ENCODE measurements around the gene DPF3.
A peak's percentile ranks its signal among the peaks of the same experiment; 100 is the strongest.

DPF3 gene

DNA sequence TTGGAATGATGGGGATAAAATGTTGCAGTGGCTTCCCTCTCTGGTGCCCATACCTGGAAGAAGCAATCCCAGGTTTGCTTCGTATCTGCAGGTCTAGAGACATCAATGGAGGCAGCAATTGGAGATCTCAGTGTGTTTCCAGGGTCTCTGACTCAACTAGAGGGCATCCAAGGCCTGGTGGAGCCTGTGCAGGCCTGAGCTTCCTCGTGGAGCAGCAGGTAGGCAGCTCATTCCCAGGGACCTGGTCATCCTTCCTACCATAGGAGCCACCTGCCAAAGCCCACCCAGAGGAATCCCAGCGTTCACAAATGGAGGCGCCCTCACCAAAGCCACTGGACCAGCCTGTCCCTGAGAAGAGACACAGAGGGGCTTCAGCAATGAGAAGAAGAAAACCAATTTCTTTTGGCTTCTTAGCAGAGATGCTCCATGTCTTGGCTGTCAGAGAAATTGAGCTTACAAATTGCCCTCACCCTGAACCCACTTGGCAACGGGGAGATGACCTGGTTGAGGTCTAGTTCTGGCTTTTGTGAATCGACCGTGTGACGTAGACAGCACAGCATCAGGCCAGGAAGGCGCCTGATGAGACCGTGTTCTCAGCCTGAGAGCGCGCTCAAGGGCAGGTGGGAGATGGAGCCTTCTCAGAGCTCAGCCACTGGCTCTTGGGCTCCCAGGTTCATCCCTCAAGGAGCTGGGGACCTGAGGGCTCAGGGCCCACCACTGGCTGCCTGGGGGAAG, 283.6 kb downstream of the DPF3 start:
- DNase-seq: no peak

DNA sequence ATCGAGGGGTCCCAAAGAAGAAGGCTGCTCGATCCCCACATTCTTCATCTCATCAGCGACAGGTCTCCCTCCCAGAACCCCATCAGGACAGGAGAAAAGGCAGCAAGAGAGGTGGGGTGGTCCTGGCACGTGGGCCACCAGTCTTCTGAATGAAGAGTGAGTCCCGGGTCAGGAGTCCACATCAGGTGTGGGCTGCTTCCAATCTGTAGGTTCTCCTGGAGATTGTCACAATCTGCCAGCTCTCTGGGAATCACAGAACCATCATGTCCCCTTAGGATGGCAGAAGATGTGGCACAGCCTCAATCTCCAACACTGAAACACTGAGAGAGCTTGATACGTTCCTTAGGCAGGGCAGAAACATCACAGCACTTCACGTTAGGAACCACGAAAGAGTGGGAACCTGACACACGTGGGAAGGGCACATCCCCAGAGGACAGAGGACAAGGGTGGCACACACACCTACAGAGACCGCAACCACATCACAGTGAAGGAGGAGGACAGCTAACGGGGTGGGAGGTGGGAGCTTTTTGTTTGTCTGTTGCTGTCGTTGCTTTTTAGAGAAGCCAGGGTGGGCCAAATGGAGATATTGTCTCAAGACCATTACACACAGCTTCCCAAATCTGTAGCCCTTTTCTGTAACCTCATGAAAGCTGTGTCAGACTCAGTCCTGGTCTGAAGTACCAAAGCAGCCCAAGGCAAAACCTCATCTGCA, 284.5 kb downstream of the DPF3 start:
- DNase-seq: no peak

- DNase-seq: no peak
Observed at GRCh38 chr14:72608391-72609204, 285.3 kb downstream of the DPF3 start.

- no peak for DNase-seq
Observed at GRCh38 chr14:72607386-72608130, 286.3 kb downstream of the DPF3 start.

DNA sequence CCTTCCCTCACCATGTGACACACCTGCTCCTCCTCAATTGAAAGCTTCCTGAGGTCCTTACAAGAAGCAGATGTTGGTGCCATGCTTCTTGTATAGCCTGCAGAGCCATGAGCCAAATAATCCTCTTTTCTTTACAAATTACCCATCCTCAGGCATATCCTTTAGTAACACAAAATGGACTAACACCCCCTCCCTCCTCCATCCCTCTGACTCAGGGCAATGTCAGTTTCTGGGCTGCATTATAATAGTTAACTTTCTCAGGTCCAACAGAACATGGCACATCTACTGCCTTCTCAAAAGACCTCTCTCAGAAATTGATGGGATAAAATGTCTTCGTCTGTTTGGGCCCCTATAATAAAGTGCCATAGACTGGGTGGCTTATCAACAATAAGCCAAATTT, 287.0 kb downstream of the DPF3 start:
- DNase-seq: no peak

DNA sequence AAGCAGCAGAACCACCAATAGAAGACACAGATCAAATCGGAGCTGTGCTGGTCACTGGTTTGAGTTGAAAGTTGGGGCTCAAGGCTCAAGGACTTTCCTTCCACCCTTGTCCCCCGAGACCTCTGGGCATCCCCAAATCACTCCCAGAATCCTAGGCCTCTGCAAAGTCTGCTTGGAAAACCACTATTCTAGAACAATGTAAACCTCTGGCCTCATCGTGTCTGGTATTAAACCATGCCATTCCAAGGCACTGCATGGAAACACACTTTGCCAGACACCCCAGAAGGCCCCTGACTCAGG, 288.0 kb downstream of the DPF3 start:
- no peak for DNase-seq

- no peak for DNase-seq
Observed at GRCh38 chr14:72605096-72605920, 288.6 kb downstream of the DPF3 start.

- DNase-seq: no peak
Observed at GRCh38 chr14:72604133-72604532, 289.8 kb downstream of the DPF3 start.

GRCh38 chr14:72603639-72604038, 290.3 kb downstream of the DPF3 start:
- DNase-seq: no peak

- DNase-seq: no peak
Observed at GRCh38 chr14:72600551-72601330, 293.2 kb downstream of the DPF3 start.

- DNase-seq: no peak
Observed at GRCh38 chr14:72599579-72600470, 294.1 kb downstream of the DPF3 start.

DNA sequence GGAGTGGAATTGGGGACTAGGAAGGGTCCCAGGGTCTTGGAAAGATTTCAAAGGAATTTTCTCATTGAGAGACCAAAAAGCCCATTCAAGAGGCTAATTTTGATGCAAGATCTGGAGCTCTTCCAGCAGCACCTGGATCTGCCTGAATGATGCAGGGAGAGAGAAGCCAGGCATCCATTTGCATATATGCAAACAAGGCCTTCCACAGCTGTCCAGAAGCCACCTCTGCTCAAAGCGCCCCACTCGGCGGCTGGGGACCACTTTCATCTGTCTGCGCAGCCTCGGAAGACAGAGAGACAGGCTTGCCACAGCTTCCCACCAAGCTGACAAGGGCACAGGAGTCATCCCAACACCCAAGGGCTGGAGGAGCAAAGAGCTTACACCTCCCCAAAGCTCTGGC, 295.6 kb downstream of the DPF3 start:
- DNase-seq: no peak

DNA sequence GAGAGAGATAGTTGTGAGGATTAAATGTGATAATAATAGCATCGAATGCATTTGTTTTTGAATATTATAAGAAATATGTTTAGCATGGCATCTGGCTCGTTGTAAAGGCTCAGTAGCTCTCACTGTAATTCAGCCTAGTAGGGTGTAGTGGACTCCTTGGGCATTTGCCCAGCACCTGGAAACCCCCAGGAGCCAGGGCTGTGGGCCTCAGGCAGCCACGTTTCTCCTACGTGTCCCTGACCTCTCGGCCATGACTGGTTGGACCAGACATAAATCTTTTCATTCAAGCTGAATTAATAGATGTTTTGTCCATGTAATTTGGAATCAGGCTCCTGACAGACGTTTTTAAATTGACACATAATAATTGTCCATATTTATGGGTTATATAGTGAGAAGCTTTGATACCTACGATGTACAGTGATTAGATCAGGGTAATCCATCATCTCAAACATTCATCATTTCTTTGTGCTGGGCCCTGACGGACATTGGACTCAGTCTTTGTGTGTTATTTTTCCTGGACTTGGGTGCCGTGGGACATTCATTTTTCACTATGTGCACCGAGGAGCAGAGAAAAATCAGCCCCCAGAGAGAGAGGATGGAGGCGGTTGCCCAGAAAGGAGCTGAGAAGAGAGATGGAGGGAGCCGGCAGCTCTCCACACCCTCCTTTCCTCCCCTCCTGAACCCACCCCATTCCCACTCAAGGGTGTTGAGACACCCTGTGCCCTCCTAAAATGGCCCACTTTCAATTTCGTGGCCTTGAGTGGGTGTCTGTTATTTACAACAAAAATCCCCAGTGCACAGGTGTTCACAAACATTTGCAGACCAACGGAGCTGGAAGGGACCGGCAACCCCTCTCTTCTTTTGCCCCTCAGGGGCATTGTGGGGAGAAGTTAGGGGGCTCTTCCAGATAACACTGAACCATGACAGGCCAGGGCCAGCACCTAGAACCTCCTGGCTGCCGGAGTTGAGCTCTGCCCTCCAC, 296.4 kb downstream of the DPF3 start:
- no peak for DNase-seq

DNA sequence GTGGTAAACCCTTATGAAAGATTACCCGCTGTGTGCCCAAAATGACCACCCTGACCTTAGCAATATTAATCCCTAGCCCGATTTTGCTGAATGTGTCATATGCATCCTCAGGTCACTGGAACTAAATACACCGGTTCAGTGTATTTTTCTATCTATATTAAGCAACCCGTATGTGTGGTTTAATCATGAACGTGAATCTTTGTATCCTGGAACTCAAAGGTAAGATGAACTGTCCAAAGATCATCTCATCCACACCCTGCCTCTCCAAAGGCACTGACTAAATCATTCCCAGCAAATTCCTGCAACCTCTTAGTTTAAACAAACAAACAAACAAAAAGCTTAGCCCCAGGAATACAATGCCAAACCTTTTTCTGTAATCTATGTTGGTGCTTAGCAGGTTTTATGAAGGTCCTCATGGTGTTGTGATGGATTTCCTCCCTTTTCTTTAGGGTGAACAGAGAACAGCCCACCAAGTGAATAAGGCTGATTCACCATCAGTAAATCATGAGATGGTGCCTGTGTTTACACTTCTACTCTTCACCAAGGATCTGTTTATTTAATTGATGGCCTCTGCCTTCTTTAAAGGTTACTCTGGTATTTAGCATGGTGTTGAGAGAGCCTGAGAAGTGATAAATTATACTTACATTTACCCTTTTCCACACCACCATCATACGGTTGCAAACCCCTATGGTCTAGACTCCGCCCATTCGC, 298.6 kb downstream of the DPF3 start:
- no peak for DNase-seq

- DNase-seq: peak; percentile 22
Observed at GRCh38 chr14:72594099-72594901, 299.6 kb downstream of the DPF3 start.

- no peak for DNase-seq
Observed at GRCh38 chr14:72591391-72591790, 302.5 kb downstream of the DPF3 start.

DNA sequence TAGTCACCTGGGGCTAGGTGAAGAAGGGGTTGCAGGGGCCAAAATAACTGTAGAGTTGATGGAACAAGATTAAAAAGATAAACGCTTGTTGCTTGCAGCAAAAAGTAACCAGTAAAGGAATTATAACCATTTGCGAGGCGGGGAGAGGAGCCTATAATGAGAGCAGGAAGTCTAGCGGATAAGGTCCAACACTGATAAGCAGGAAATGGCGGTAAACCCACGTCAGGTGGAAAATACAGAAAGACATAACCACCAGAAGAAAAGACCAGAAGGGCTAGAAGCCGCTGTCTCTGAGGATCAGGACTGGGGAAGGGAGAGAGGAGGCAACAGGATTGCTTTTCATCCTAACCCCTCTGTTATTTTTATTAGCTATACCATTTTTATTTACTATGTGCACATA, 303.3 kb downstream of the DPF3 start:
- peak; percentile 29 for DNase-seq

DNA sequence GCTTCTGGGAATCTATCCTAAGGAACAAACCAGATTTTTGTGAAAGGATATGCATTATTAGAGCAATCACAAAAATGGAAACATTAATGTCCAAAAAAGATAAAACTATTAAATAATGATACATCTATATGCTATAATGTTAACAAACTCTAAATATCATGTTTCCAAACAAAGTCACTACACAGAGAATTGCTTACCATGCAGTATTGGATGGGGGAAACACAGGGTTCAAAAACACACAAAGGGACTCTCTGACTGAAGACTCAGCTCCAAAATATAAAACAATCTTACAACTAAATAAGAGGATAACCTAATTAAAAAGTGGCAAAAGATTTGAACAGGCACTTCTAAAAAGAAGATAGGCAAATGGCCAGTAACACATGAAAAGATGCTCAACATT, 304.2 kb downstream of the DPF3 start:
- DNase-seq: no peak
